Measurements from ENCODE around the gene PLSCR3.

PLSCR3 gene

GRCh38 chr17:7405350-7406234, 11.3 kb upstream of the PLSCR3 start:
- no peak for DNase-seq

GRCh38 chr17:7404737-7405349, 10.5 kb upstream of the PLSCR3 start:
- DNase-seq = no peak

DNA sequence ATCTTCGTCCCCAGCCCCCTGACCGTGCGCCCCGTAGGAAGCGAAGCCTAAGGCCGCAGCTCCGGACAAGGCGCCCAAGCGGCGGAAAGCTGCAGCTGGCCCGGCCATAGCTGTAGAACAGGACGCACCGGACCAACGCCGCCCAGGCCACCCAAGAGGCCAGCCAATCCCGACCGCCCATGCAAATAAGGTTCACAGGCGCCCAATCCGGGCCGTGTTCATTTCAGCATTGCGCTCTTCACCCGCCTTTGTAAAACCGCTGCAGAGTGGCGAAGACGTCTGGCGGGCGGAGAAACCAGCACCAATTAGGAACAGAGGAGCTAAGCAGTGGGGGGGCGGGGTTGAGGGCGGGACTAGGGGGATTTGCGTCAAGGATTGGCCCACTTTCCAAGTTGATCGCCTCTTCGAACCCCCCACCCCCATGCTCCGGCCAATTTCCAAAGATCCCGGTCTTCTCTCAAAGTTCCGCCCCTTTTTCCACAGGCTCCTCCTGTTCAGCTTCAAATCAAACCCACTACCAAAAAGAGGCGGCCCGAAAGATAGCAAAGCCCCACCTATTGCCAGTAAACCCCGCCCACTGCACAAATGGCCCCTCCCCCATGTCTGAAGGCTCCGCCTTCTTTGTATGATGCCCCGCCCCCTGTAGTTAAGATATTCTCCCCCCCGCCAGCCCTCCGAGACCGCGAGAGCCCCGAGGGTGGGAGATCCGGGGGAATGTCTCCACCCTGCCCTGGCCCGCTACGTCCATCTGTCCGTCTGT, 9.8 kb upstream of the PLSCR3 start, which contains the start of gene TMEM256:
TMEM256 (minus strand) TSS at position 121 of the 760 bp plus-strand sequence; CDS start at position 108, 13 bp downstream.
- DNase-seq = peak; percentile 100

DNA sequence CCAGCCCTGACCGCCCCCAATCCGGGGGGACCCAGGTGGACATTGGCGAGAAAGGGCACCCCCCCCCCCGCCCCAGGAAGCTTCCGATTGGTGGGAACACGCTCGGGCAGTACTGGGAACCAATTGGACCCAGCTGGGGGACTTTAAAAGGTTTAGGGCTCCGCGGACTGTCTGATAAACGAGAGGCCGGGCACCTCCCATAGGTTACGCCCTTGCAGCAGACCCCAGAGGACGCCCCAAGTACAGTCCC, 9.3 kb upstream of the PLSCR3 start:
- DNase-seq = peak; percentile 70

GRCh38 chr17:7403043-7403726, 8.9 kb upstream of the PLSCR3 start:
- DNase-seq = no peak

DNA sequence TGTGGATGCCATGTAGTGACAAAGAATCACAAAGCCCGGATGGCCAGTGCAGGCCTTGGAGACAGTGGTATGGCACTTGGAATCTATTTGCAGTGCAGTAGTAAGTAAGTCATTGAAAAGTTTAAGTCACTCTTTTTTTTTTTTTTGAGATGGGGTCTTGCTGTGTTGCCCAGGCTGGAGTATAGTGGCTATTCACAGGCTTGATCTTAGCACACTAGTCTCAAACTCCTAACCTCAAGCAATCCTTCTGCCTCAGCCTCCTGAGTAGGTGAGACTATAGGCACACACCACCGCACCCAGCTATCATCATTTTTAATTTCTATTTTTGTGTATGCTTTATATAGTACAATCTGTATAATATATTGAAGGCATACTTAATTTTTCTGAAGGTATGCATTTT, 4.3 kb upstream of the PLSCR3 start:
- no peak for DNase-seq

DNA sequence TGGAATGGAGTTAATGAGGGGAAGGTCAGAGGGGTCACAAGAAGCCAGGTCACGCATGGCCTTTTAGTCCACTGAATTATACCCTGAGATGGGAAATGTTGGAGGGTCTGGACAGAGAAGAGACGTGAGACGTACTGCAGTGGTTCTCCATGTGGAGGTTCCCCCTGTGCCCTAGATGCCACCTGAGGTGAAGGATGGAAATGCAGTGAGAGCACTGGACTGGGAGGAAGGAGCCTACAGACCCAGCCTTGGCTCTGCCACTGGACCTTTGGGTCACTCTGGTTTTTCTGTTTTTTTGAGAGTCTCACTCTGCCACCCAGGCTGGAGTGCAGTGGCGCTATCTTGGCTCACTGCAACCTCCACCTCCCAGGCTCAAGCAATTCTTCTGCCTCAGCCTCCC, 1.8 kb upstream of the PLSCR3 start:
- no peak for DNase-seq

DNA sequence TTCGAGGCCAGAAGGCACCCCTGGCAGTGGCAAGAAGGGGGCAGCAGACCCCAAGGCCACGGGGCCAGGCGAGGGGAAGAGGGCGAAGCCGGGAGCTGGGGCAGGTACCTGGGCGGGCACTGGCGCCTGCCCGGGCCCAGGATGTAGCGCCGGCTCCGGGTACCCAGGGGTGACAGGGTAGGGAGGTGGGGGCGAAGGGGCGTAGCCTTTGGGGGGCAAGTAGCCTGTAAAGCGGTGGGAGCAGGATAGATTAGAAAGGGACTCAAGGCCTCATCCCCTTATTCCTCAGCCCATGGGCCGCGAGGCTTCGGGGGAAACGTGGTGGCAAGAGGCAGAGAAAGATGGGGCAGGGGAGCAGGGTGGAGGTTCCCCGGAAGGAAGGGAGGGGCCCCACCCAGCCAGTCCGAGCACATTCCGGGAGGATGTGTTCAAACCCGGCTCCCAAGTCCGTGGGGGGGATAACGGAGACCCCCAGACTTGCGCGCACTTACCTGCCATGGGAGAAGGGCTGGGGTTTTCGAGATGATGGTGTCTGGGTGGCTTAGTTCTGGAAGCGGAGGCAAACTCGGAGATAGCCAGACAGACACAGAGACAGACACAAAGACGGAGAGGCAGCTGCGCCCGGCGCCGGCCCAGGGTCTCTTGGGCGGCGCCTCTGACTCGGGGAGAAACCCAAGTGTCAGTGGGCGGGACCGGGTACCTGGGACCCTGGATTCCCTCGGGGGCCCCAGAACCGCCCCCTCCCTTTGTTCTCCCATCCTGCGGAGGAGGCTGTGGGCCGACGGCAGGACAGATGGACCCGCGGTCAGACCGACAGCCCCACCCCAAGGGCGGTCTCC, 493 bp downstream of the PLSCR3 start:
- no peak for DNase-seq

GRCh38 chr17:7392696-7393612, 1.4 kb downstream of the PLSCR3 start:
- no peak for DNase-seq

- no peak for DNase-seq
Measured at GRCh38 chr17:7391307-7391706, 3.0 kb downstream of the PLSCR3 start.

GRCh38 chr17:7389924-7390910, 4.1 kb downstream of the PLSCR3 start:
- DNase-seq = no peak

GRCh38 chr17:7388856-7389255, 5.5 kb downstream of the PLSCR3 start:
- no peak for DNase-seq

- no peak for DNase-seq
Measured at GRCh38 chr17:7384489-7385081, 9.7 kb downstream of the PLSCR3 start.

GRCh38 chr17:7383742-7384488, 10.4 kb downstream of the PLSCR3 start:
- no peak for DNase-seq

GRCh38 chr17:7383371-7383741, 11.0 kb downstream of the PLSCR3 start:
- DNase-seq = no peak

GRCh38 chr17:7382901-7383300, 11.4 kb downstream of the PLSCR3 start:
- DNase-seq = no peak

DNA sequence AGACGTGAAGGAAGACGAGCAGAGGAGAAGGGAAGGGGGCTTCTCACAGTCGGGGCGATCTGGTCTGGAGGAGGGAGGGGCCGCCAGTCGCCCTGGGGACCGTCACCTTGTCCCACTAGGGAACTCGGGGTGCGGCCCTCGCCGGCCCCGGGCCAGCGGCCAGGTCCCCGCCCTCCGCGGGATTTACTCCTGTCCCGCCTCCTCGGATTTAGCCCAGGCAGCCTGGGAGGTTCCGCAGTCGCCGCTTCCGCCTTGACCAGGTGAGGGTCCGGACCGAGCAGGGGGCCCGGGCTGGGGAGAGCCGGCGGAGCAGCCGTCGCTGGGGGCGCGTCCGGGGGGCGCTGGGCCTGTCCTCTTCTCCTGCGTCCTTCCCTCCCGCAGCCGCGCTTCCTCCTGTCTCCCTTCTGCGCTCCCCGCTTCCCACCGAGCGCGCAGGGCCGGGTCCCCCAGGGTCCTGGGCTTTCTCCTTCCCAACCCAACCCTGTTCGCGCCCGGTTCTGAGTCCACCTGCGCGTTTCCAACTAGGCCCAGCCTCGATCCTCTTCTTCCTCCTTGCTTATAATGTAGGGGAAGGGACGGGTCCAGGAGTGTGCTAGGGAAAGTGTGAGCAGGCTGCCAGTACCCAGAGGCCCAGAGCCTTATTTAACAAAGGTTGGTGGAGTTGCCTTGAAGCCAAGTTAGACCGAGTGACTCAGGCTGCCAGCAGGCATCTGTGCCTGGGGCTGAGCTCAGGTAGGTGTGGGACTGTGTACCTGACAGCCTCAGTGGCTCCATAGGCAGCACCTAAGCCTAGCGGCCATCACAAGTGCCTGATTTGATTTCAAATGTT, 13.3 kb downstream of the PLSCR3 start, which contains the start of gene TNK1:
TNK1 (plus strand) TSS at position 235 of the 829 bp plus-strand sequence. CDS start 1,838 bp downstream, outside the sequence.
- DNase-seq = no peak

GRCh38 chr17:7380321-7380720, 14.0 kb downstream of the PLSCR3 start:
- no peak for DNase-seq

Measured in SHP77 treated with DMSO at 0.1 percent for 48 hours (cell line).